GM12872 (cell line): ENCODE data around the gene BRD1.

Experiments used
- CTCF ChIP-seq: IDR thresholded peaks from 3 replicates; pipeline ENCODE4 v1.5.1; 2011; ENCODE audit warnings: low read depth, mild to moderate bottlenecking, low read length, moderate library complexity; ENCODE audit not compliant: insufficient read depth

Gene BRD1

GRCh38 chr22:49734882-49735281, 92.8 kb downstream of the BRD1 start:
- TF ChIP-seq CTCF, result no peak

- no peak for TF ChIP-seq CTCF
Measured at GRCh38 chr22:49734390-49734789, 93.3 kb downstream of the BRD1 start.

- TF ChIP-seq CTCF, result no peak
Measured at GRCh38 chr22:49733631-49734030, 94.0 kb downstream of the BRD1 start.

GRCh38 chr22:49730656-49731055, 97.0 kb downstream of the BRD1 start:
- no peak for TF ChIP-seq CTCF

- TF ChIP-seq CTCF, result no peak
Measured at GRCh38 chr22:49728570-49729271, 99.0 kb downstream of the BRD1 start.

- TF ChIP-seq CTCF, result no peak
Measured at GRCh38 chr22:49727881-49728569, 99.6 kb downstream of the BRD1 start.

- TF ChIP-seq CTCF, result no peak
Measured at GRCh38 chr22:49727191-49727880, 100.3 kb downstream of the BRD1 start.
